GM19324 (cell line): ENCODE measurements around the gene DCAF12L1.

Experiments used
- ATAC-seq: cut with Tn5 transposase; IDR thresholded peaks from one replicate; pipeline ENCODE4 v1.9.1; 2021; ENCODE audit warnings: mild to moderate bottlenecking, moderate library complexity; ENCODE audit not compliant: unreplicated experiment, low FRiP score

The DCAF12L1 gene

GRCh38 chrX:126552313-126553022 lies at the start of gene DCAF12L1:
Gene DCAF12L1, minus strand, starts transcription at chrX:126552814. Its CDS starts 206 bp downstream, at chrX:126552608.
- no peak for ATAC-seq

- no peak for ATAC-seq
Observed at GRCh38 chrX:126580877-126581276, 28.3 kb upstream of the DCAF12L1 start.

DNA sequence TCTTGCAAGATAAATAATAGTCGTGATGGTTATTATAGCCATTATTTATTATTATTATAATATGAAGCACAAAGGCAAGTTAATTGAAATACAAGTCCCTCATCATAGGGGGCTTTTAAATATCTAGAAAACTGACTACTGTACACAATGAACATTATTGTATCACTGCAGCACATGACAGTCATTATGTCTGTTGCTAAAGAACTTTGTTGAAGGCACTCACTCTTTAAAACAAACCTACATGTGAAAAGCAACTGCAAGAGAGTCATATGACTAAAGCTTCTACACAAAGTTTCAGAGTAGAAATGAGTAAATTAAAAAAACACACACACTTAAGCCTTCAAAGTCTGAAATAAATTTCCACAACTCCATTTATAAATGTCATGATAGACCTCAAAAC lies 23.3 kb upstream of the DCAF12L1 start:
- no peak for ATAC-seq

DNA sequence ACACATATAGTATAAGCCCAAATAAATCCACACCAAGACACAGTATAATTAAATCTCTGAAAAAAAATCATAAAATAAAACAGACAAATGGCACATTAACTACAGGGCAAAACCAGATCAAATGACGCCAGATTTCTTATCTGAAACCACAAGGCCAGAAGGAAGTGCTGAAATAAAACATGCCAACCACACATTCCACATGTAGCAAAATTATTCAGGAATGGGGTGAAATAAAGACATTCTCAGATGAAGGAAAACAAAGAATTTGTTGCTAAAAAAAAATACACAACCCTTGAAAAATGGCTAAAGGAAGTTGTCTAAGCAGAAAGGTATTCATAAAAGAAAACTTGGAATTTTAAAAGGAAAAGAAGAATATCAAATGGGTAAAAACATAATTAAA lies 4.5 kb upstream of the DCAF12L1 start:
- ATAC-seq = no peak

- ATAC-seq = no peak
Observed at GRCh38 chrX:126551725-126552312, 795 bp downstream of the DCAF12L1 start.

DNA sequence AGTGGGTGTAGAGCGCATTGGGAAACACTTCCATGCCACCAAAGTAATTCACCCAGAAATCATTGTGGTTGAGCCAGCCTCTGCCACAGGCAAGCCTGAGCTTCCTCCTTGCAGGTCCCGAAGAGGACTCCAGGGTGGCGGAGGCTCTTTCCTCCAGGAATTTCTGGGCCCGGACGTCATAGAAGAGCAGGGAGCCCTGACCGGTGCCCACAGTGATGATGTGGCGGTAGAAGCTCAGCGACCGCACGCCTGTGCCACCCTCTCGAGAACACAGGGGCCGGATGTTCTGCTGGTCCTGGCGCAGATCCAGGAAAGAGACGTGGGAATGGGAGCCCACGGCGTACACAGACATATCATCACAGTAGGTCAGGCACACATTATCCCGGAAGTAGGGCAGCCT lies 1.3 kb downstream of the DCAF12L1 start:
- ATAC-seq = no peak

DNA sequence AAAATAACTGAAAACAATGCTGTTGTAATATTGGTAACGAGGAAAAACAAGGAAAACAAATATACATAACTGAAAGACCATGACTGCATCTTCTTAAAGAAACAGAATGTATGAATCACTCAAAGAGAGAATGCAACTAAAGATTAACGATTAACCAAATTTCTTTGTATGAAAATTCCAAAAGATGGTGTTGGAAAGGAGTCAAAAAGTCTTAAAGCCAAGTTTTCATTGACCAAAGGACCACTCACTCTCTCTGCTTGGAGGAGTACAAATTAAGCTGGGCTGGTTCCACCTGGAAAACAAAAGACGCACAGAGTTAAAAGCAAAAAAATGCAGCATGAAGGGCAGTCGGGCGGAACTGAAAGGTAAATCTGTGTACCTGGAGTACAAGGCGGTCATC lies 1.8 kb downstream of the DCAF12L1 start:
- ATAC-seq = no peak

DNA sequence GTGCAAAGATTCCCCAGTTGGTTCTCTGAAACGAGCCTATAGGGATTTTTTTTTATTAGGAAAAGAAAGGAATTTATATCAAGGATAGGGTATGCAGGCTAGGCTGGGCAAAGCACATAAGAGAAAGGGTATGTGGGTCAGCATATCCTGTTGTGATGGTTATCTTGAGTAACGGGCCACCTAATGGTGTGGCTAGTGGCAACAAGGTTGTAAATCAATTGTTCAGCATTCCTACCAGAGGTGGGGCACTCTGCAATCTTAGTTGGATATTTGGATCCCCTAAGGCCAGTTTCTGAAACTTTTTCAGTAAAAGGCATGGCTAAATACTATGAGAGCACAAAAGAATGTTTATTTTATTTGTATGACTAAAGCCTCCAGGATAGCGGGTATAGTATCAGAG lies 42.7 kb downstream of the DCAF12L1 start:
- ATAC-seq = no peak
